Fibroblast of villous mesenchyme (primary cell): Measurements from ENCODE around the gene RADIL. TPM values are rescaled to one million over a fixed set of nuclear protein-coding genes. Genes with fewer than 3 reads are reported as not detected.

Experiments used
- DNase-seq: peaks from one replicate; pipeline ENCODE4 v3.0.0-alpha.2; 2010; ENCODE audit warnings: low read depth
- H3K4me3 ChIP-seq: 2 replicates; pipeline ENCODE4 v1.5.1; 2011; ENCODE audit warnings: low read depth, mild to moderate bottlenecking, low read length
- total RNA-seq: library from RNA; depleted of rRNA; stranded (reverse); fragments of >200 nt; gene quantifications from 2 replicates; pipeline ENCODE4 v1.2.3, GENCODE V29; 2012
- TF ChIP-seq, protein P1 (sequence below): IDR thresholded peaks from 2 replicates; pipeline ENCODE4 v1.5.1; 2012; ENCODE audit warnings: low read depth, mild to moderate bottlenecking, low read length; ENCODE audit not compliant: insufficient read depth

RADIL gene
- total RNA-seq, 1 donor = under 0.01 TPM

DNA sequence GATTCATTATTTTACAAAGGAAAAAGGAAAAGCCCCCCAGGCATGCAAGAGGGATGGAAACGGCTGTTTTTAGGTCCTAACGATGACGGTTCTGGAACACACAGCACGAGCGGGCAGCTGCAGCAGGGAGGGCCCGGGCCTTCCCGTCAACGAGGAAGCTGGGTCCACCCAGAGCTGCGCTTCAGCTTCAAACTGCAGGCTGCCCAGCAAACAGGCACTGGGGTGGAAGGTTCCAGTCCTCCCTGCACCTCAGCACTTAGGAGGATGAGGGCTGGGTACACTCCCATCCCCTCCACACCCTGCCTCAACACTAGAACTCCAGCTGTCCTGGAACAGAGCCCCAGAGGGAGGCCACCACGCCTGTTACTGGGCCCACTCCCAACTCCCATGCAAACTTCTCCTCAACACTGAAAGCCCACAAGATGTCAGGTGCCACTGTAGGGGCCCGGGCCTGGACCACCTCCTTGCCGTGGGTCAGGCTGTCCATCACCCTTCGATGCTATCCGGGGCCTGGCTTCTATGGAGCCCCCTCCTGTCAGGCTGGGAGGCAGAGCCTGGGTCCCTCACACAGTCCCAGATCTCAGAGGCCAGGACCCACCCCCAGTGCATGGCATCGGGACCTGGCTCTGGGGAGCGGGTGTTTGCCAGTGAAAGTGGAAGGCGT, 54.7 kb downstream of the RADIL start:
- TF ChIP-seq, protein P1, sequence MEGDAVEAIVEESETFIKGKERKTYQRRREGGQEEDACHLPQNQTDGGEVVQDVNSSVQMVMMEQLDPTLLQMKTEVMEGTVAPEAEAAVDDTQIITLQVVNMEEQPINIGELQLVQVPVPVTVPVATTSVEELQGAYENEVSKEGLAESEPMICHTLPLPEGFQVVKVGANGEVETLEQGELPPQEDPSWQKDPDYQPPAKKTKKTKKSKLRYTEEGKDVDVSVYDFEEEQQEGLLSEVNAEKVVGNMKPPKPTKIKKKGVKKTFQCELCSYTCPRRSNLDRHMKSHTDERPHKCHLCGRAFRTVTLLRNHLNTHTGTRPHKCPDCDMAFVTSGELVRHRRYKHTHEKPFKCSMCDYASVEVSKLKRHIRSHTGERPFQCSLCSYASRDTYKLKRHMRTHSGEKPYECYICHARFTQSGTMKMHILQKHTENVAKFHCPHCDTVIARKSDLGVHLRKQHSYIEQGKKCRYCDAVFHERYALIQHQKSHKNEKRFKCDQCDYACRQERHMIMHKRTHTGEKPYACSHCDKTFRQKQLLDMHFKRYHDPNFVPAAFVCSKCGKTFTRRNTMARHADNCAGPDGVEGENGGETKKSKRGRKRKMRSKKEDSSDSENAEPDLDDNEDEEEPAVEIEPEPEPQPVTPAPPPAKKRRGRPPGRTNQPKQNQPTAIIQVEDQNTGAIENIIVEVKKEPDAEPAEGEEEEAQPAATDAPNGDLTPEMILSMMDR = no peak
- no peak for DNase-seq
- H3K4me3 ChIP-seq = no peak overlapping the region

DNA sequence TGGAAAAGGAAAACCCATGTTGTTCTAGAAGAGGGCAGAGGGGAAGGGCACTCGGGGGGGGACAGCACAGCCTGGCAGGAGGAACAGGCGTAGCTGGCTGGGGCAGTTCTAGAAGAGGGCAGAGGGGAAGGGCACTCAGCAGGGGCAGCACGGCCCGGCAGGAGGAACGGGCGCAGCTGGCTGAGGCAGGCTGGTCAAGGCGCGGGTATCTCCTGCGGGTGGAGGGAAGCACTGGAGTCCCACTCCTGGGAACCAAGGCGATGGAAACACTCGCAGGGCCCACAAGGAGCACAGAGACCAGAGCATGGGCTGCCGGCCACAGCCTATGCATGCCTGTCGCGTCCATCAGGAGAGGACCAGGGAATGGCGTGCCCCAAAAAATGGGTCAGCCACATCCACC, 58.4 kb downstream of the RADIL start:
- H3K4me3 ChIP-seq = no peak overlapping the region
- no peak for DNase-seq
- TF ChIP-seq, protein P1 = no peak

DNA sequence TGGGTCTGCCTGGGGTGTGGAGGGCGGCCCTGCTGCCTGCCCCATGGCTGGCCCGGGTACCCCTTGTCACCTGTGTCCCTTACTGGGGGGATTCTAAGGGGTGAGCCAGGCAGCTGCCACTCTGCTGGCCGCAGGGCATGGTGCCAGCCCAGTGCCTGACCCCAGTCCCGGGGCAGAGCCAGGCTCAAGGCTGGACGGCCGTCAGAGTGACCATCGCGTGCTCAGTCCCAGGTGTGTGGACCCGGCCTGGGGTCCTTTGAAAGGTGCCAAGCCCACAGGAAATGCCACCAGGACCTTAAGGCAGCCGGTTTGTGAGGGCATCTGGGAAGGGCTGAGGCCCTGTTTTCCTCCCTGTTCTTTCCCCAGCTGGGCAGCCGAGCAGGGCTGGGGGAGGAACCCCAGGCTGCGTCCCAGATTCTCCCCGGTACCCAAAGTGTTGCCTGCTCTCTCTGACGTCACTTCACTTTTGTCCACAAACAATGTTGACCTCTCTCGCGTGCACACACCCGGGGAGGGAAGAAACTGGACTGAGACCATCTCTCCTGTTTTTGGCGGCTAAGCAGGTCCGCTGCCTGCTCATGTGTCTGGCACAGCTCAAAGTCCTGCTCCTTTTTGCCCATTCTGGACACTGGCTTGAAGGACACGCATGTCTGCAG, 59.3 kb downstream of the RADIL start:
- DNase-seq = no peak
- no peak overlapping the region for H3K4me3 ChIP-seq
- TF ChIP-seq, protein P1 = no peak

DNA sequence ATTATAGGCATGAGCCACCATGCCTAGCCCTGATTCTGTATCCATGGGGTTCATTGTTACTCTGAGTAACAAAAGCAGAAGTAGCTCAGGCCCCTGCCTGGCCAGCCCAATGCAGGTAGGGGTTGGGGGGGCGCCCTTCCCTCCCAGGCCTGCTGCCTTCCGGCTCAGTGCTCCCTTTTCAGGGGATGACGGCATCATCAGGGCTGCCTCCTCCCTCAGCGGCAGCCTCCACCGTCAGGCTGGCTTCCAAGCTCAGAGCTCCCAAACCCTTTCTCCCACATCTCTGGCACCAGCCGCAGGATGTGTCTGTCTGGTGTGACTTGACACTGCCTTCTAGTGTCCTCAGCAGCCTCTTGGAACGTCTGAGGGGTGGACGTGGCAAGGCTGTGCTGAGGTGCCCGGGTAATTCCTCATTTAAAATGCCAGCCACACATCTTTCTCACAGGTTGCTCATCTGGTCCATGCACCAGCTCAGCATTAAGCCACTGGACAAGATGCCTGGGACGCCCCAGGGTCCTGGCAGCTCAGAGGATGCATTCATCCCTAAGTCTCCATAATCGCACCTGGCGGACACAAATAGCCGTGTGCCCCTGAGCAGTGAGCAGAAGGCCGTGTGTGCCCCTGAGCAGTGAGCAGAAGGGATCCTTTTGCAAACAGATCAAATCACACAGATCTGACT, 59.9 kb downstream of the RADIL start:
- DNase-seq = no peak

DNA sequence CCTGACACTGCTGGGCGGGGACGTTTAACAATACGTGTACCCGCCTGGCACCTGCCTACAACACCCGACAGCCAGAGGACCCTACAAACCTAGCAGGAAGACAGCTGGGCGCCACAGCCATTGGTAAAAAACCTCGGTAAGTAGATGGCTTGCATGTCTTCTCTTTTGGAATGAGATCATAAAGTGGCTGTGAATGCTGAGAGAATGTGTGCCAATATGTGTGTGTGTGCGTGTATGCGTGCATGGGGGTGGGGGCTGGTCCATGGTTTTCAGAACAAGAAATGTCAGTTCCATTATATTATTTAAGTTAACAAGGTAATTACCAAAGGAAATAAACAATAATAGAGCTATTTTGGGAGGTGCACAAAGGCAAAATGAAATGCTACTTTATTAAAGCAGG, 60.8 kb downstream of the RADIL start:
- no peak for DNase-seq
- no peak overlapping the region for H3K4me3 ChIP-seq
- TF ChIP-seq, protein P1 = no peak

More for the DNA sequence above, 59.9 kb downstream of the RADIL start:
- TF ChIP-seq, protein P1 = no peak
- H3K4me3 ChIP-seq = no peak overlapping the region

DNA sequence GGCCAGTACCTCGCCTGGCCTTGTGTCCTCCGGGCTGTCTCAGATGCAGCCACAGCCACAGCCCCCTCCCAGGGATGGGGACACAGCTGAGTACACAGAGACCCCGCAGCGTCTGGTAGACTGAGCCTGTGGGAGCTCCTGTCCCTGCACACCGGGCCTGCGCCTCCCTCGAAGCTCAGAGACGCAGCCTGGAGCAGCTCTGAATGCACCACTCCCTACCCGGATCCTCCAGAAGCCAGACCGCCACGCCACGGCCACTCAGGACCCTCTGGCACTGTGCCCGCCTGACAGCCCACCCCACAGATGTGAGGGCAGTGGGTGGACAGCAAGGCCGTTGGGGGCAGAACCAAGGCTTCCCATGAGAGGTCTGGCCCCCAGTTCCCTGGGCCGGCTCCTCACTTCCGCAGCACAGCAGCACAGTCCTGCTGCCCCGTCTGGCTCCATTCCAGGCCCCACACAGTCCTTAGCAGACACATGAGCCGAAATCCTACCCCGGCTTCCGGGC, 62.5 kb downstream of the RADIL start:
- no peak for DNase-seq
- TF ChIP-seq, protein P1 = no peak
- H3K4me3 ChIP-seq = no peak overlapping the region
